Measurements from ENCODE around the gene TMEM164.

TMEM164 gene

DNA sequence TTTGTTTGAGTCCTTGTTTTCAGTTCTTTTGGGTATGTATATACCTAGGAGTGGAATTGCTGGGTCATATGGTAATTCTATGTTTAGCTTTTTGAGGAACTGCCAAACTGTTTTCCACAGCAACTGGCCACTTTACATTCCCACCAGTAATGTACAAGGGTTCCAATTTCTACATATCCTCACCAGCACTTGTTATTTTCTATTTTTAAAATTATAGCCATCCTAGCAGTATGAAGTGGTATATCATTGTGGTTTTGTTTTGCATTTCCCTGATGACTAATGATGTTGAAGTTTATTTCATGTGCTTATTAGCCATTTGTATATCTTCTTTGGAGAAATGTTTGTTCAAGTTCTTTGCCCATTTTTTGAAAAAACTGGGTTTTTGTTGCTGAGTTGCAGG, 39.6 kb downstream of the TMEM164 start:
- no peak for DNase-seq

DNA sequence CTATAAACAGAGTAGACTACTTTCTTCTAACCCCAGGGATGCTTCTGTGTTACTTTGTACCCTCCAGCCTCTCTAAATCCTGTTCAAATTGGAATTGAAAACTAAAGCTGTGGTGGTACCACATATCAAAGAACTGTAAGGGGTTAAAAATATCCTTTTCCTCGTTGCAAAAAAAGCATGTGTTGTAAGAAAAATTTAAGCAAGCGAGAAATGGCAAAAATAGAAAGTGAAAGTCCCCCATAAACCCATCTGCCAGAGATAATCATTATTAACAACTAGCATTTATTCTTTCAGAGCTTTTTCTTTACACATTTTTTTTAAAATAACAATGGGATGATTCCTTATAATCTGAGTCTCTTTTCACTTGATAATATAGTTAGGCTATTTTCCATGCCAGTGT, 40.6 kb downstream of the TMEM164 start:
- DNase-seq = no peak

DNA sequence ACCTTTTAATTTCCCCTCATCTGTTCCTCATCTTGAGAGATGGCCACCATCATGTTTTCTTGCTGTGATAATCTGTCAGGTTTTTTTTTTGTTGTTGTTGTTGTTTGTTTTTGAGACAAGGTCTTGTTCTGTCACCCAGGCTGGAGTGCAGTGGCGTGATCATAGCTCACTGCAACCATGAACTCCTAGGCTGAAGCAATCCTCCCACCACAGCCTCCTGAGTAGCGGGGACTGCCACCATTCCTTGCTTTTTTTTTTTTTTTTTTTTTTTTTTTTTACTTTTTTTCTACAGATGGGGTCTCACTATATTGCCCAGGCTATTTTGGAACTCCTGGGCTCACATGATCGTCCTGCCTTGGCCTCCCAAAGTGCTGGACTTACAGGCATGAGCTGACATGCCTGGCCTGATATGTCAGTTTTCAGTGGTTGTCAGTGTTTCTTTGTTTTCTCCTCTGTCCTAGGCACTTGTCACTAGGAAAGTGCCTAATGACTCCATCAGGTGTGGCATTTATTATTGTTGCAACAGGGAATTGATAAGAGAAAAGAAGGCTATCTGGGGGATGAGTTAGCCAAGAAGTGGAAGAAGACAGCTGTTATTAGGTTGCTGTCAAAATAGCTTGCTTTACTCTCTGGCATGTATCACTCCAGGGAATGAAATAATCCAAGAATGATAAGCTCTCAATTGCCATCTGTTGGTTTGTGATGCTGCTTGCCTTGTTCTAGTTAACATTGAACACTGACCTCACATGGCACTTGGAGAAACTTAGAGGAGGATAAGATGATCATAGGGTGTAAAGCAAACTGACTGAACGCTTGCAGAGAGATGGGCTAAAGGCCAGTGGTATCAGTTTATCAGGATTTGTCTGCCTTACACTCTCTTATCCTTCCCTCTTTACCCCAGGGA, 41.7 kb downstream of the TMEM164 start:
- DNase-seq = no peak

DNA sequence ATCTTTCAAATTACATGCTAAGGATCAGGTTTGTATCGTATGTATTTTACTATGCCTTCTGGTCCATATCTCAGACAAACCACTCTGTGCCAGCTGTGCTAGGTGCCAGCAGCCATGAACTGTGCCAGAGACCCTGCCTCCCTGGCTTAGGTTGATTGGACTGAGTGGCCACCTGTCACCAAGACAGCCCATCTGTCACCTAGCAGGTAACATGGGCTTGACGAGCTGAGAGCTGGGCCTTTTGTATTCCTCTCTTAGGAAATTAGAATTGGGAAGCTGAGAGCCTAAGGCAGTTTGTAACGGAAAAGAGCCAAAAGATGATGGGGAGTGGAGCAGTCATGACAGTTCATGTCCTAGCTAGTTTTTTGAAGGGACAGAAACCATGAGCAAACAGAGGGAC, 42.5 kb downstream of the TMEM164 start:
- DNase-seq = no peak

DNA sequence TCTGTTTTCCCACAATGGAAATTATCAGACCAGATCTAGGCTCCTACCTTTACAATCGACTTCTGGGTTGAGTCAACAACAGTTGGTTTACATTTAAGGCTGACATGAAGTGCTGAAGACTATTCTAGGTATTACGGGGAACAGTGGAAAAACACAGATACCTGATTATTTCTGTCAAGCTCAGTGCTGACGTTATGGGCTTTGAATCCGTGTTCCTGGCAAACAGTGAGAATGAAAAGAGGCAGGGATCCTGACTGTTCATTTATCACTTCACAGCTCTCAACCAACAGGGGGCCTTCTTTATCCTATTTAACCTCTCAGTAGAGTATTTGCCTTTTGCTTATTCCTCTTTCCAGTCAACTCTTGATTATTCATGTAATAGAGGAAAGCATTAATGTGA, 43.1 kb downstream of the TMEM164 start:
- no peak for DNase-seq

DNA sequence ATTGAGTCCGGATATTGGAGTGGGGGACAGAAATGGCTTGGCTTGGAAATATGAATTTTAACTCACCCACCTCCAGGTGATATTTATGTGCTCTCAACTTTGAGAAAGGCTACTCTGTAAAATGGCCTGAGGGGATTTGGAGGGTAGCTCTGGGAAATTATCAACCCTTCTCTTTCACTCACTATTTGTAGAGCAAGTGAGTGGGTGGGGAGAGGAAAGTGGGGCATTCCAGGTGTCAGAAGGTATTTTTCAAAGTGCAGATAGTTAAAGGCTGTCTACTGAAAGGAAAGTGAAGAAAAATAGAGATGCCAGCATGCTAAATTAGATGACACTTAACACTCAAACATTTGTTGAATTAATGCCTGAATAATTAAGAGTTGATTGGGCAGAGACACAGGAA, 44.1 kb downstream of the TMEM164 start:
- no peak for DNase-seq

DNA sequence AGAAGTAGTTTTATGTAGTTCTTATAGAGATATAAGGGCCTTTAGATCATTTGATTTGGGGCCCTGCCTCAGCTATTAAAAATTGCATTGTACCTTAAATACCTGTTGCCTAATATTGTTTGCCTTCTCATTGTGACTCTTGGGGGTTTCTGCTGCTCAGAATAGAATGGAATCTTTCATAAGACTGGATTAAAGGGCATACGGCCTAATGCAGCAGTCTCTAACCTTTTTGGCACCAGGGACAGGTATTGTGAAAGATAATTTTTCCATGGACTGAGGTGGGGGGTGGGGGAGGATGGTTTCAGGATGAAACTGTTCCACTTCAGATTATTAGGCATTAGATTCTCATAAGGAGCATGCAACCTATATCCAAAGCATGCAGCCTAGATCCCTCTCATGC, 46.2 kb downstream of the TMEM164 start:
- DNase-seq = no peak

DNA sequence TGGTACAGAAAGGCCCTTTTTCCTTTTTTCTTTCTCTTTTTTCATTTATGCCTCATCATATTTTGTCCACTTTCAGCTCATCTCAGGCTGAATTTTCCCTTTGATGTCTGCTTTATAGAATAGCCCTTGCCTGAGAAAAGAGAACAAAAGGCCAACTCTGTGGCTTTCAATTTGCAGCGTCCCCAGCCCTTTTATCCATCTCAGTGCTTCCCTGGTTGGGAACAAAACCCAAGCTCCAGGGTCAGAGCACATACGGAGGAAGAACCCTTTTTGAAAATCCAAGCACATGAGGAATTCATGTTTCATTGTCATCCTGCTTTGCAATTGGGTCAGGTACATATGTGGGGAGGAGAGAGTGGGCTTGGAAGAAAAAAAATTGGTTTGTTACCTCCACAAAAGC, 47.5 kb downstream of the TMEM164 start:
- DNase-seq = no peak

DNA sequence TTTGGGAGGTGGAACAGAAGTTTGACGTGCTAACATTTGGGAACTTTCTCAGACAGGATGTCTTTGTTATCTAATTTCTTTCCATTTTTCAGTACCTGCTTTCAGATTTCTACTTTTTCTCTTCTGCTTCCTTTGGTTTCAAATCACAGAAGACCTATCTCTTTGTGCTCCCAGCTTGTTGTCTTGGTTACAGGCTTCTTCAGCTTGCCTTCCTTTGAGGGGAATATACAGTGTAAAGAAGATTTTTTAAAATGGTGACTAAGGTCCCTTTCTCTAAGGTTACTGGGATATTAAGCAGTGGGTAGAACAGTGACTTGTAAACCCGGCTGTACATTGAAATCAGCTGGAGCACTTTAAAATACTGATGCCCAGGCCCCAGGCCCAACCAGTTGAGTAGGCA, 48.0 kb downstream of the TMEM164 start:
- DNase-seq = no peak

DNA sequence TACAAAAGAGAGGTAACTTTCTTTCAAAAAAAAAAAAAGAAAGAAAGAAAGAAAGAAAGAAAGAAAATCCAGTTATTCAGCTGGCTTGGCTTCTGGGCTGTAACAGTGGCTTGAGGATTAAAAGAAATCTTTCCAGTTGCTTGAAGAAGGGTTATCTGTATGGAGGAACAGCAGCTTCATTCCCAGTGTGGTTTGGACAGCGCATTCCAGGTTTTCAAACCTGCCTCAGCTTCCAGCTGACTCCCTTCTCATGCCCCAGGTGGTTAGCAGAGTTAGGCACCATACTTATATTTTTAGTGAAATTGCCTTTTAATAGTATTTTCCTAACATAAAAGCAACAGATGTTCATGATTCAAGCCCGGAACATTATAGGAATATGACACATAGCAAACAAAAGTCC, 48.6 kb downstream of the TMEM164 start:
- no peak for DNase-seq

DNA sequence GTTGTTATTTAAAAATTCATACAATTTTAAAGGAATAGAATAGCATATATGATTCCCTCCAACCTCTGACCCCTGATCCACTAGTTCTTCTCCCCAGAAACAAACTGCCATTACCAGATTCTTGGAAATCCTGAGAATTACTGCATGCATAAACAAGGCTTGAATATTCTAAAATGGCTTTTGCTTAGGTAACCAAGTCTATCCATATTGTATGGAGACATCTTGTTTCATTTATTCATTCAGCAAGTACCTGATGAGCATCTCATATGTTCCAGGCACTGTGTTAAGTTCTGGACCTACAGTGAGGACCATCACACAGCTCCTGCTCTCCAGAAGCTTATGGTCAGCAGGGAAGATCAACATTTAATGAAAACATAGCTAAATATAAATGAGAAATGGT, 49.4 kb downstream of the TMEM164 start:
- no peak for DNase-seq

DNA sequence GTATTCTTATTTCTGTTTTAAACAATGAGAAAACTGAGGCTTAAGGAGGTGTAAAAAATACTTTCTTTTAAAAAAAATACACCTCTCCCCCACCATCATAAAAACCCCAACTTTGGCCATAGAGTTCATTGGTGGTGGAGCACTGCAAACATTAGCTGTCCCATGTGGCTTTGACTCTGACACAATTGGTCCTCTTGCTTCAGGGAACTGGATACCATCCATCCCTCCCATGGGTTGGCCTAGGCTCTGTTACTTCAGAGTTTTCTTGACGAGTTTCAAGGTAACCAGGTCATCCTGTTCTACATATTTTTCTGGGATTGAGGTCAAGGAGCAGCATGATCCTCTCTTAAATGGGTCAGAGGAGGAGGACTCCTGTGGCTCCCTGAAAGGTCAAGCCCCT, 50.5 kb downstream of the TMEM164 start:
- DNase-seq = no peak

DNA sequence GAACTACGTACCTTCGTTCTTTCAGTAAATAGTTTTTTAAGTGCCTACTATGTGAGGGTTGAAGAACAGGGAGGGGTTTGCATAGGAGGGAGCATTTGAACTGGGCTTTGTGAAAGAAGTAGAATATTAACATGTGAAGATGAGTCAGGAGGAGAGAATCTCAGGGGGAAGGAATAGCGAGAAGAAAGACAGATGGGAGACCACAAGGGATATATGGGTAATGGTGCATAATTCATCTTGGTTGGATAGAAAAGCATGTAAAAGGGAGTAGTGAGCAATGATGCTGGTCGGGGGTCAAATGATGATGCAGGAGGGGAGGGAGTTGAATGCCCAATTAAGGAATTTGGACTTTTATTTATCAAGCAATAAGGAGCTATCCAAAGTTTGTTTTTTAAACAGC, 52.7 kb downstream of the TMEM164 start:
- DNase-seq = no peak

DNA sequence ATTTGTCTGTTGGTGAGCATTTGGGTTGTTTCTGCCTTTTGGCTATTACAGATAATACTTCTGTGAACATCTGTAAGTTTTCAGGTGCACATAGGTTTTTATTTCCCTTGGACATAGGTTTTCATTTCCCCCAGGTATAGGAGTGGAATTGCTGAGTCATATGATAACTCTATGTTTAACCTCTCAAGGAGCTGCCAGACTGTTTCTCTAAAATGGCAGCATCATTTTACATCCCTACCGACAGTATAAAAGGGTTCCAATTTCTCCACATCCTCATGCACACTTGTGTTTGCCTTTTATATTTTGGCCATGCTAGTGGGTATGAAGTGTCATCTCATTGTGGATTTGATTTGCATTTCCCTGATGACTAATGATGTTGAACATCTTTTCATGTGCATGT, 53.5 kb downstream of the TMEM164 start:
- DNase-seq = no peak

DNA sequence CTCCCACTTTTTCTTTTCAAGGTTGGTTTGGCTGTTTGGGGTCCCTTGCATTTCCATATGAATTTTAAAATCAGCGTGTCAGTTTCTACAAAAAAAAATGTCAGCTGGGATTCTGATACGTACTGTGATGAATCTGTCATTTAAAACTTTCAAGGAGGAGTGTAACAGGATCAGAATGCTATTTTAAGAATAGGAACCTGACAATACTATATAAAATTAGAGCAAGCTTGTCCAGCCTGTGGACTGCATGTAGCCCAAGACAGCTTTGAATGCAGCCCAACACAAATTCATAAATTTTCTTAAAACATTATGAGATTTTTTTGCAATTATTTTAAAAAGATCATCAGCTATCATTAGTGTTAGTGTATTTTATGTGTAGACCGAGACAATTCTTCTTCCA, 56.5 kb downstream of the TMEM164 start:
- DNase-seq = no peak

DNA sequence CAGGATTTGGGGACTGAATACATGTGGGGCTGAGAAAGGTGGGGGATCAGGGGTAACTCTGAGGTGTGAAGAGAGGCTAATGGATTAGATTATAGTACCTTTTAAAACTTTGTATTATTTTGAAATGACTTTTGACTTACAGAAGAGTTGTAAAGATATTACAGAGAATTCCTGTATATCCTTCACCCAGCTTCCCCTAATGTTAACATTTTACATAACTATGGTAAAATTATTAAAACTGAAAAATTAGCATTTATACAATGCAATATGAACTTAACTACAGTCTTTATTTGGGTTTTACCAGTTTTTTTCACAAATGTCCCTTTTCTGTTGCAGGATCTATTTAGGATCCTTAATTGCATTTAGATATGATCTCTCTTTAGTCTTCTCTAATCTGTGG, 57.4 kb downstream of the TMEM164 start:
- DNase-seq = no peak

DNA sequence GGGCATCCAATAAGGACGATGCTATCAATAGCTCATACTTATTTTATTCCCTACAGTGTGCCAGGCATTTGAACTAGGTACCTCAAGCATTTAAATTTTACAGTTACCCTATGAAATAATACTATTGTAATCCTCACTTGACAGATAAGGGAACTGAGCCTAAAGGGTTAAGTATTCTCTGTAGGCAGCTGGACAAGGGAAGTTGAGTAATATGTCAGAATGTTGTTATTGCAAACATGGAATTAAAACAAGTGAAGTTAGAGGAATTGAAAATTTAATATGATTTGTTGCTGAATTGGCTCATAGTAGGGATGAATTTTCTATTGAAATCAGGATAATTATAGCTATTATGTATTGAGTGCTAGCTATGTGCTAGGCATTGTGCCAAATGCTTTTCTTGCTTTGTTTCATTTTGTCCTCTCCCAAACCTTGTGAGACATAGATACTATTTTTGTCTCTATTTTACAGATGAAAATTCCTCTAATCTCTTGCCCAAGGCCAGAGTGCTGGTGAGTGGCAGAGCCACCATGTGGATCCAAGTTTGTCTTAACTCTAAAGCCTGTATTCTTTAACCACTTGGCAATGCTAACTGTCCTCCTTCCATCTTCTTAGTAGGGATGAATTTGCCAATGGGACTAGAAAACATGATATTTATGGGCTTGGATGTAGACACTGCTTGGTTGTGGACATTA, 58.1 kb downstream of the TMEM164 start:
- DNase-seq = no peak

DNA sequence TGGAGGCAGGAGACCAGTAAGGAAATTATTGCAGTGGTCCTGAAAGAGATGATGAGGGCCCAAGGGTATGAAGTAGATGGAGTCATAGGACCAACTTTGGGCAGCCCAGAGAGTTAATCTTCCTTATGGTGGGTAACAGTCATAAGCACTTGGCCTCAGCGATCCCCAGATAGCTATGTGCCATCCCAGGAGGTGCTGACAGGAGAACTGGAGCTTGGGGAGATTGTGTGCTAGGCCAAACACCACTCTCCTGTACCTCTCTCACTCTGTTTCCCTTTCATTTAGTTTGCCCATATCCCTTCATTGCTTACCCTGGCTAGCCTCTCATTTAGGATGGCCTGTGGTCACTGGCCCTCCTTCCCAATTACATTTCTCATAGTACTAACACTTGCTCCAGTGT, 60.0 kb downstream of the TMEM164 start:
- DNase-seq = no peak

DNA sequence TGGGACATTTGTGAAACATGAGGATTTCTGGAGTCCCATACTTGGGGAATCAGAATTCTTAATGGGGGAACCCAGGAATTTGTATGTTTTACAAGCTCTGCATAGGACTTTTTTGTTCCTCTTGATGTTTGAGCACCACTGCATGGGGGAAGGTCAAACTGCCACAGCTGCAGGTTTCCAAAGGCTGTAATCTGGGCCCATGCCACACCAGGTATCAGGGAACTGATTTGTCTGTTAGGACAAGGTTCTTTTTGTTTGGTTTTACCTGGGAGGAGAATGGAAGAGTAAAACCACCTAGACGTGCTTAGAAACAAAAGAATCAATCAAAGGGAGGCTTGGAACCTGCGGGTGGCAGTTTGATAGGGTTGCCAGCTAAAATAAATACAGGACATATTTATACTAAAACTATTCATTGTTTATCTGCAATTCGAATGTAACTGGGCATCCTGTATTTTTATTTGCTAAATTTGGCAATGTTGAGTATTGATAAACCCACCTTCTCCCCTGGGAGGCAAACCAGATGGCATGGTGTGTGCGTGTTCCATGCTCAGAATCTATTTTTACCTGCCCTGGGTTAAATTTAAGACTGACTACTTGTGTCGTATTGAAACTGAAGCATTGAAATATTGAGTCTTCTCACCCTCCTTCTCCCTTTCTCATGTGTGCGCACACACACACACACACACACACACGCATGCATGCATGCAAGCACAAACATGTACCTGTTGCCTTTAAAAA, 63.7 kb downstream of the TMEM164 start:
- no peak for DNase-seq

DNA sequence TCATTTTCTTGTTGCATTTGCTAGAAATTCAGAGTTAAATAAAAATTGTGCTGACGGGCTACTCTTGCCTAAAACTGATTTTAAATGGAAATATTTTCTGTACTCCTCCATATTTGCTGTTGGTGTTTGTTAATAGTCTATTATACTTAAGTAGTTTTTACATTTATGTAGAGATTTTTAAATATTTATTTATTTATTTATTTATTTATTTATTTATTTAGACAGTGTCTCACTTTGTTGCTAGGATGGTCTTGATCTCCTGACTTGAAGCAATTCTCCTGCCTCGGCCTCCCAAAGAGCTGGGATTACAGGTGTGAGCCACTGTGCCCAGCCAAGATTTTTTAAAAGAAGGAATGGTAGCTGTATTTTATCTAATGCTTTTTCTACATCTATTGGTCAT, 68.1 kb downstream of the TMEM164 start:
- no peak for DNase-seq

DNA sequence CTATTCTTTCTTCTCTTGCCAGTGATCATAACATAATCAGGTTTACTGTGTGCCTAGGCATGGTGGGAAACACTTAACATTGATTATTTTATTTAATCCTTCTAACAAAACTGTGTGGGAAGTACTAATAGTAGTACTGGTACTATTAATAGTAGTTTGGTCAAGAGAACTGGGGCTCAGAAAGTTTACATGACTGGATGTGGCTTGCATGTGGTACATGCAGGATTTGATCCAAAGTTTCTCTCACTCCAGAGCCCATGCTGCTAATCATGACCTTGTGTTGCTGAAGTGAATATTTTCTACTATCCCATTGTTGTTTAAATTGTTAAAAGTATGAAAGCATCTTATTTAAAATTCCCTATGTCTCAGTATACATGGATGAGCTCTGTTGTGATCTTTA, 78.4 kb downstream of the TMEM164 start:
- DNase-seq = no peak

DNA sequence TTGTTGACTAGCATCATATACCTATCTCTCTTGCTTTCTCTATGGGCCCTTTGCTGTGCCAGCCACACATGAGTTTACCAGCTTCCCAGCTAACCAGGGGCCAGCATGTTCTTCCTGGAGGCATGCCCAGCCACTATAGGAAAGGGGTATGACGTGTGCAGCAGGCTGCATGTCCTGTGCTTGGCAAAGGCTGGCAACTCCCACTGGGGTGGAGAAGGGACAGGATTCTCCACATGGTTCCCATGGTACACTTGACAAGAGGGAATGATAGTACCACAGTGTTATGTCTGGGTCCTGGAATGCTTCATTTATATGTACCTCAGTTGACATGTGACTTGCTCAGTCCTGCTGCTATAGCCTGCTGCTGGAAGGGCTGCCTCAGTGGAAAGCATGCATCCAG, 78.8 kb downstream of the TMEM164 start:
- no peak for DNase-seq

DNA sequence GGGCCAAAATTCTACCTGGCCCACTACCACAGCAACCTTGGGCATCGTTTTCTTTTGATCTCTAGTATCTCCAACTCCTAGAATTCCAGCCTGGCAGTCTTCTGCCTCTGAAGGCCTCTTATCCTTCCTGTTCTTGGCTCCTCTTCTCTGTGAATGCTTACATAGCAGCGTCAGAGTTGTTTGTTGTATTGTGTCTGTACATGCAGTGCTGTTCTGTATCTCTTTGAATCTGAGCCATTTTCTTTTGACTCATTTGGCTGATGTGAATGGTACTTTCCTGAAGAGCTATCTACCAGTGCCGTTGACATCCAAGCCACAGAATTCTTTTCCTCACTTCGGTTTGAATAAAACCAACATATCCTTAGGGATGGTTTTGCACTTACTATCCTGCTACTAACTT, 79.2 kb downstream of the TMEM164 start:
- no peak for DNase-seq
